Activated T-cell treated with anti-CD3 and anti-CD28 coated beads for 1 hour (primary cell): ENCODE measurements around the gene RSPH6A.
"Not testable (repeated sequence)": the region's sequence is repeated elsewhere in the genome, so short reads cannot be mapped to it uniquely, and the experiment has no call there.

Source experiments
- DNase-seq: peaks from one replicate; pipeline ENCODE4 v3.0.0-alpha.2; 2020; ENCODE audit warnings: low read depth

Gene RSPH6A

GRCh38 chr19:45764945-45765701, 50.0 kb downstream of the RSPH6A start:
- no peak for DNase-seq

GRCh38 chr19:45764475-45764874, 50.6 kb downstream of the RSPH6A start:
- no peak for DNase-seq

- no peak for DNase-seq
Measured at GRCh38 chr19:45763691-45764294, 51.3 kb downstream of the RSPH6A start.

- DNase-seq = no peak
Measured at GRCh38 chr19:45762870-45763631, 52.1 kb downstream of the RSPH6A start.

GRCh38 chr19:45761714-45762113, 53.4 kb downstream of the RSPH6A start:
- no peak for DNase-seq

GRCh38 chr19:45758921-45759320, 56.2 kb downstream of the RSPH6A start:
- no peak for DNase-seq

GRCh38 chr19:45757695-45758094, 57.4 kb downstream of the RSPH6A start:
- no peak for DNase-seq

- no peak for DNase-seq
Measured at GRCh38 chr19:45754323-45754722, 60.8 kb downstream of the RSPH6A start.

GRCh38 chr19:45753548-45753947, 61.6 kb downstream of the RSPH6A start:
- DNase-seq = no peak

- no peak for DNase-seq
Measured at GRCh38 chr19:45752639-45753038, 62.5 kb downstream of the RSPH6A start.

- not testable (repeated sequence) for DNase-seq
Measured at GRCh38 chr19:45751483-45751882, 63.6 kb downstream of the RSPH6A start.

GRCh38 chr19:45747513-45747912, 67.6 kb downstream of the RSPH6A start:
- no peak for DNase-seq

- no peak for DNase-seq
Measured at GRCh38 chr19:45746866-45747265, 68.2 kb downstream of the RSPH6A start.
